Stimulated activated CD8-positive, alpha-beta memory T cell treated with anti-CD3 and anti-CD28 coated beads, Interleukin-7, amount 100 ng/mL, for 48 hours (primary cell): ENCODE measurements around the gene TMEM86B.

ENCODE experiments used
- DNase-seq, 2 donors: peaks; one replicate each; pipeline ENCODE4 v3.0.0-alpha.2; 2020; ENCODE audit warnings: low read depth in 1 of 2; ENCODE audit errors: extremely low read depth in 1 of 2

Gene TMEM86B, protein sequence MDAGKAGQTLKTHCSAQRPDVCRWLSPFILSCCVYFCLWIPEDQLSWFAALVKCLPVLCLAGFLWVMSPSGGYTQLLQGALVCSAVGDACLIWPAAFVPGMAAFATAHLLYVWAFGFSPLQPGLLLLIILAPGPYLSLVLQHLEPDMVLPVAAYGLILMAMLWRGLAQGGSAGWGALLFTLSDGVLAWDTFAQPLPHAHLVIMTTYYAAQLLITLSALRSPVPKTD

DNA sequence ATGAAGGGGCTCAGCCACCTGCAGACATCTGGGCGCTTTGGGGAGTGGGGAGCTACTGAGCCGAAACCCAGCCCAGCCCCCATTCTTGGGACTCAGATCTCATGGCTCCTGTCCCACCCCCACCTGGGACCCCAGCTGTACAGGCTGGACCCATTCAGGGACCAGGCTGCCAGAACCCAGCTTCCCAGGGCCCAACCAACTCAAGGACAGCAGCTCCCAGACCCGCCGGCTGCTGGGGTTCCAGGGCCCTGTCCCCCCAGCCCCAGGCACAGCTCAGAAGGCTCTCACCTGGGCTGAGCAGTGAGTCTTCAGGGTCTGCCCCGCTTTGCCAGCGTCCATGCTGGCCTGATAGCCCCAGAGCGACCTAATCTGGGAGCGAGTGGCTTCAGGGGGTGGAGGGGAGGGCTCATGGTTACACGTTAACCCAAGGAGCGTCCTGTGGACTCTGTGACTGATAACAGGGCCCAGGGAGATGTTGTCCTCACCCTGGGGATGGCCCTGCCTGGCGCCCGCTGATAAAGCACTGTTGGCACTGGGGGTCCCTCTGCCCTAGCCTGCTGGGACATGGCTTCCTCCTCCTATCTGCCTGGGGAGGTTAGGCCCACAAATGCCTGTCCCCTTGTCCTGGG, at the start of gene TMEM86B:
TMEM86B (minus strand) TSS at position 361 of the 629 bp plus-strand sequence; CDS start at position 339, 22 bp downstream.
- DNase-seq = no peak

DNA sequence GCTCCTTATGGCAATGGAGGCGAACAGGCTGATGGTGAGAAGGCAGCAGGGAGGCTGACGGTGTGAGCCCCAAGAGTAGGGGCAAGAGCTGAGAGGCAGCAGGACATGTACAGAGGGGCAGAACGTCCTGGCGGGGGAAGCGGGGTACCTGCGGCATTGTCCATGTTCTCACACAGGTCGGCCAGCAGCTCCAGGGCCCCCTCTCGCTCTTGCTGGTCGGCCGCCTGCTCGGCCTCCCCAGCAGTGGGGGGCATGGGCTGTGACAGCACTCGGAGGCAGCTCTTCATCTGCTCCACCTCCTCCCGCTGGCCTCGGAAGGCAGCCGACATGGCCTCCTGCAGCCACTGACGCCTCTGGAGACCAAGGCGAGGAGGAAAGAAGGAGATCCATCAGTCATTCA, 48.9 kb upstream of the TMEM86B start:
- DNase-seq = no peak

DNA sequence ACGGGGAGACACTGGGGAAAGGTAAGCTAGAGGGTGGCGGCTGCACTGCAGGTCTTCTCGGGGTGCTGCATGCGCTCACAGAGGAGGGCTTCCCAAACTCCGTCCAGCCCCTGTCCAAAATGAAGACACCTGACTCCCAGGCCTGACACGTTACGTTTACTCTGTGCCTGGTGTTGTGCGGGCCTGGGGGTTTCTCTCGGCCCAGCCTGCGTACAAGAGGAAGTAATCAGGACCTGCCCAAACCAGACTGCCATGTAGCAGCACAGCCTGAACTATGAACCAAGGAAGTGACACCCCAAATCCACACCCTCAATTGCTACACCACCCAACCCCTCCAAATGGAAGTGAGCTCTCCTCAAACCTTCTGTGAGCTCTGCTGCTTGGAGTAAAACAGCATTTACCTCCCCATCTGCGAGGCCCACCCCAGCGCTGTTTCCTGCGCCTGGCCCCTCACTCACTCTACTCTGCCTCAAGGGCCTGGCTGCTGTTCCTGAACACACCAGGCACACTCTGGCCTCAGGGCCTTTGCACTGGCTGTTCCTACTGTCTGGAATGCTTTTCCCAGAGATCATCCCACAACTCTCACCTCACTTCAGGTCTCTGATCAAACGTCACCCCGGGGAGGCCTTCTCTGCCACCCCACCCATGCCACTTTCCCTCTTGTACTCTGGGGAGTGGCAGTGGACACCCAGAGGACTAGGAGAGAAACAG, 48.3 kb upstream of the TMEM86B start:
- DNase-seq = no peak

DNA sequence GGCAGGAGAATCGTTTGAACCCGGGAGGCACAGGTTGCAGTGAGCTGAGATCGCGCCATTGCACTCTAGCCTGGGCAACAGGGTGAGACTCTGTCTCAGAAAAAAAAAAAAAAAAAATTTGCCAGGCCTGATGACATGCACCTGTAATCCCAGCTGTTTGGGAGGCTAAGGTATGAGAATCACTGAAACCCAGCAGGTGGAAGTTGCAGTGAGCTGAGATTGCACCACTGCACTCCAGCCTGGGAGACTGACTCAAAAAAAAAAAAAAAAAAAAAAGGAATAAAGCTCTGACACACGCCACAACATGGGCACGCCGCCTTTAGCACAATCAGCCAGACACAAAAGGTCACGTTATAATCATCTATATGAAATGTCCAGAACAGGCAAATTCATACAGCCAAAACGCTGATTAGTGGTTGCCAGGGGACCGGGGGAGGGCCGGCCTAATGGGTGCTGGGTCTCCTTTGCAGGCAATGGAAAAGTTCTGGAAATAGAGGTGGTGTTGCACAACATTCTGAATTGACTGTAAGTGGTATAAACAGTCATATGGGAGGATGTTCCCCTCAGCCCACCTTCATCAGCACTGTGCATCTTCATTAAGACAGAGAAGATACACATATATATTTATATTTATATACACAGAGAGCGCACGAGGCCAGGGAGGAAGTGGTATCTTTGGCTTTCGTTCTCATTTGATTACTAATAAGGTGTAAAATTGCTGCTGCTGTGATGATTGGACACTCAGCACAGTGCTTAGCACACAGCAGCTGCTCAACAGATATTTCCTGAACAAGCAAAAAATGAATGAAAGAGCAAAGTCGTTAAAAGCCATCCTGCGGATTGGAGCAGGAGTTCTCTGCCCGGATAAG, 47.5 kb upstream of the TMEM86B start:
- DNase-seq = no peak

DNA sequence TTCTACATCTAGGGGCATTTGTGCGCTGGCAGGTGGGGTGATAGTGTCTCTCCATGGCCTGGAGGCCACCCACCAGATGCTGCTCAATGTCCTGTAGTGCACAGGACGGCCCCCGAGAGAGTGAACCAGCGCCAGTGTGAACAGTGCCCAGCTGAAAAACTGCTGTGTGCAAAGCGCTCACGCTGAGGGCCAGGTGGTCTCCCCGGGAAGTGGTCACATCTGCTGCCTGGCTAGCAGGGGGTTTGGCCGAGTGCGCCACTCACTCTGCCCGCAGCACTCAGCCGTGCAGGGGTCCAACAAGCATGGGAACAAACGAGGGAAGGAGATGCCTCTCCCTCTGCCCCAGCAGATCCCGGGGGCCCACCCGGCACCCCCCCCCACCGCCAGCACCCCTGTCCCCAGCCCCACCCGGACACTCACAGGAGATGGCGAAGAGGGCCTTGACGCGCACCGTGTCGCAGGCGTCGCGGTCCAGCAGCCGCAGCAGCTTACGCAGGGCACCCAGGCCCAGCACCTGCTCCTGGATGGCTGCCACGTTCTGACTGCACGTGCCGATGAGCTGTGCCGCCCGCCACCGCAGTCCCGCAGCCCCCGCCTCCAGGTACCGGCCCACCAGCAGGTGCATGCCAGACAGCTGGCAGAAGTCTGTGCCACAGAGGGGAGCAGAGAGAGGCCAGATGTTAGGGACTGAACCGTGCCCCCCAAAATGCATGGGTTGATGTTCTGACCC, 45.6 kb upstream of the TMEM86B start:
- no peak for DNase-seq

DNA sequence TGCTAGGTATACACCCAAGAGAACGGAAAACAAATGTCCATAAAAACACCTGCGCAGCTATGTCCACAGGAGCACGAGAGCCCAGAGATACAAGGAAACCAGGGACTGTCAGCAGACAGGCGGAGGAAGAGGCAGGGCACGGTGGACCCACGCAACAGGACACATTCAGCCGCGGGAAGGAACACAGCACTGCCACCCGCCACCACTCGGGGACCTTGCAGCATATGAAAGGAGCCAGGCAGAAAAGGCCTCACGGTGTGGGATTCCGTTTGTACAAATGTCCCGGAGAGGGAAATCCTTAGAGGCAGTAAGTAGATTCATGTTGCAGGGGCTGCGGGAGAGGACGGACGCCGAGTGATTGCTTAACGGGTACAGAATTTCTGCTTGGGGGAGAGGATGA, 43.6 kb upstream of the TMEM86B start:
- DNase-seq = no peak

DNA sequence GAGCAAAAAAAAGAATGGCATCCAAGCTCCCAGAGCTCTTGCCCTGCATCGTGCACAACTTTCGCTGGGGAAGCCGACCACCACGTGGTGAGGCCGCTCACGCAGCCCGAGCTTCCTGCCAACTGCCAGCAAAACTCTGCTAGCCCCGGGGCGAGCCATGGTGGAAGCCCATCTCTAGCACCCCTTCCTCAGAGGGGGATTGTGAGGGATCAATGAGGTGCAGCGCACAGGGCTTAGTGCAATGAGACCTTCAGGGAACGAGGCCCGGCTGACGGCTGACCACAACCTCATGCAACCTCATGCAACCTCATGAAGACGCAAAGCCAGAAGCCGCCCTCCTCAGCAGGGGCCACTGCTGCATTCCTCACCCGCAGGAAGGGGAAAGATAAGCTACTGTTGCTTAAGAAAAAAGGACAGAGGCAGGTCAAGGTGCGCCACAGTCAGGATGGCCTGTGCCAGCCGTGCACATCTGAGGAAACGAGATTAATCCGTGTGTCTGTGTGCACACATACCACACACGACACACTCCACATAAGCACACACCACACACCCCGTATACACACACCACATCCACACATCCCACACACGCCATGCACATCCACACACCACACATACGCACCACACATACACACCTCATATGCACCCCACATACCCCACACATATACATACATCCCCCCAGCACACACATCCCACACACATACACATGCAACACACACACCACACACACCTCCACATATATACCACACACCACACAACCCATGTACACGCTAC, 41.8 kb upstream of the TMEM86B start:
- DNase-seq = no peak

DNA sequence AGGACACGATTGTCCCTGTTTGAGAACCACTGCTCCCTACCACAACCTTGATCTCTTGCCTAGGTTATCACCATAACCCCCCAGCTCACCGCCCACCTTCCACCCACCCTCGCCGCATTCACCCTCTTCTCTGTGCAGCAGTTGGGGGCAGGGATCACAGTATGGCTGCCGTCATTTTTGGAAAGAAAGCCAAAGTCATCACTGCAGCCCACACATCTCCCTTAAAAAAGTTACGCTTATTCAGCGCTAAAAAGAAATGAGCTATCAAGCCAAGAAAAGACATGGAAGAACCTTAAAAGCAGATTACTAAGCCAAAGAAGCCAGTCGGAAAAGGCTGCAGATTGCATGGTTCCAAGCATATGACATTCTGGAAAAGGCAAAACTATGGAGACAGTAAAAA, 40.7 kb upstream of the TMEM86B start:
- no peak for DNase-seq

DNA sequence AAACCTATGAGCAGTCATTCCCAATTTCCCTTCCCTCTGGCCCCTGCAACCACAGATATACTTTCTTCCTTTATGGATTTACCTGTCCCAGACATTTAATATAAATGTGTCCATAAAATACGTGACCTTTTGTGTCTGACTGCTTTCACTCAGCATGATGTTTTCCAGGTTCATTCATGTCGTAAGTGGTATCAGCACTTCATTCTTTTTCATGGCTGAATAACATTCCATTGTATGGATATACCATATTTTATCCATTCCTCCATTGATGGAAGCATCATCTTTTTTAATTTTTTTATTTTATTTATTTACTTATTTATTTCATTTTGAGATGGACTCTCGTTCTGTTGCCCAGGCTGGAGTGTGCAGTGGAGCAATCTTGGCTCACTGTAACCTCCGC, 38.3 kb upstream of the TMEM86B start:
- no peak for DNase-seq

DNA sequence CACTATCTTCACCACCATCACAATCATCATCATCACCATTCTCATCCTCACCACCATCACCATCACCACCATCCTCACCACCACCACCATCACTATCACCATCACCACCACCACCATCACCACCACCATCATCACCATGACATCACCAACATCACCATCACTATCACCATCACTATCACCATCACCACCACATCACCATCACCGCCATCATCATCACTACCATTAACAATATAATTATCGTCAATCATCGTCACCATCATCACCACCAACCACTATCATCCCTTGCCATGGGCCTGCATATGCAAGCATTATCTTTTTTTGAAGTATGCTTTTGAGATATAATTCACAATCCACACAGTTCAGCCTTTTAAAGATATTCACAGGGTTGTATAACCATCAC, 37.8 kb upstream of the TMEM86B start:
- no peak for DNase-seq

DNA sequence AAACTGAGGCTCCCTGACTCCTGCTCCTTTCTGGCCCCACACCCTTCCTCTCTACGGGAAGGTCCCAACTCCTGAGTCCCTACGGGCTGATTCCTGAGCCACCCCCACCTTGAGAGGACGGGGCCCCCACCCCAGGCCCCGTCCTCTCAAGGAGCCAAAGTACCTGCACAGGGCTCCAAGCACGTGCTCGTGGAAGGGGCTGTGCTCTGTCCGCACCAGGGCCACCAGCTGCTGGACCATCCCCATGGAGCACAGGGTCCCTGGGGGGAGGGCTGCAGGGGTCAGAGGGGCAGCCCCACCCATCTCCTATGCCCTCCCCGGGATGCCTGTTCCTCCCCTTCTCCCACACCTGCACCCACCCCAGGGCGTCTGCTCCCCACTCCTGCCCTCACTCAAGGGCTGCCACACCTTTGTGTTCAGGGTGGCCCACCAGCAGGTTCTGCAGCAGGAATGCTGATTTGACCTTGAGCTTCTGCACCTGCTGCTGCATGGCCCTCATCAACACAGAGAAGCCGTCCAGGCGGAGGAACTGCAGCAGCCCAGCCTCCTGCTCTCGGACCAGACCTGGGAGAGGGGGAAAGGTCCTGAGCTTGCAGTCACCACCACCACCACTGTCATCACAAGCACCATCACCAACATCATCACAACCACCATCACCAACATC, 37.3 kb upstream of the TMEM86B start:
- no peak for DNase-seq

DNA sequence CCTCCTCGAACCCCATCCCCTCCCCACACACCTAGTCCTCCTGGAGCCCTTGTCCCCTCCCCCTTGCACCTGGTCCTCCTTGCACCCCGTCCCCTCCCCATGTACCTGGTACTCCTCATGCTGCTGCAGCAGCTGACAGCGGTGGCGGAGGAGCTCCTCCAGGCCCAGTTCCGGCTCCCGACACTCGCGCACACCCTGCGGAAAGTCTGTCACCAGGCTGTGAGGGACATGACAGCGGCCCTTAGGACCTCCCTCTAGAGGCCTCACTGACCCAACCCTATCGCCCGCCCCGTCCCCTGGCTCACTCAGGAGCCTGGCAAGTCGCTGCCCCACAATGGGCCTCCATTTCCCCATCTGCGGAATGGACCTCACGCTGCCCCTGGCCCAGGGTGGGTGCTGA, 36.6 kb upstream of the TMEM86B start:
- no peak for DNase-seq

DNA sequence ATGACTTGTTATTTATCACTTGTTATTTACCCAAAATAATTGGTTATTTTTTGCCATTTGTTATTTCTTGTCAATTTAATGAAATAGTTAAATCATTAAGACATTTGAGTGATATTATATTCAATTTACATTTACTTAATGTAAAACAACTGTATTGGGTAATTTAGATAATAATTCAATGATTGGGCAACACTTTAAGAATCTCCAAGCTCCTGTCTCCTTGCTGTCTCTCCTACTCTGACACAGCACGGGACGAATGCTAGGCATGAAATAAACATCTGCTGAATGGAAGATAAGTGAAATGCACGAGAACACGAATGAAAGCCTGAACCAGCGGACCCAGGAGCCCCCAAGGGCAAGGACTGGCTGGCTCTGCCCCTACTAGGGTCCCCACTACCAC, 36.0 kb upstream of the TMEM86B start:
- no peak for DNase-seq

DNA sequence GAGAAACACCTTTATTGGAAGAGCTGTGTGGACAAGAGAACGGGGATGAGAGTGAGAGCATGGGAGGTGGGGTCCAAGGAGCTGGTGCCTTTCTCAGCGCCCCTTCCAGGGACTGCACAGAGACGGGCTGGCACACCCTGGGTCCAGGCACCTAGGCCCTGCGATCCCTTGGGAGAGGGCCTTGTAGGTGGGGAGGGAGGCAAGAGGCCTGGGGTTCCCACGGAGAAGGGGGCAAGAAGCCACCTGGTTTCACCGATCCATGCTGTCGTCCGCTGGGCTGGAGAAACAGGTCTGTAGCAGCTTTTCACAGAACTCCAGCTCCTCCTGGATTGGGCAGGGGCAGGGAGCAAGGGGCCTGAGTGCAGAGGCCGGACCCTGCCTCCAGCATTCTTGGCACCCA, 33.8 kb upstream of the TMEM86B start:
- DNase-seq = no peak

DNA sequence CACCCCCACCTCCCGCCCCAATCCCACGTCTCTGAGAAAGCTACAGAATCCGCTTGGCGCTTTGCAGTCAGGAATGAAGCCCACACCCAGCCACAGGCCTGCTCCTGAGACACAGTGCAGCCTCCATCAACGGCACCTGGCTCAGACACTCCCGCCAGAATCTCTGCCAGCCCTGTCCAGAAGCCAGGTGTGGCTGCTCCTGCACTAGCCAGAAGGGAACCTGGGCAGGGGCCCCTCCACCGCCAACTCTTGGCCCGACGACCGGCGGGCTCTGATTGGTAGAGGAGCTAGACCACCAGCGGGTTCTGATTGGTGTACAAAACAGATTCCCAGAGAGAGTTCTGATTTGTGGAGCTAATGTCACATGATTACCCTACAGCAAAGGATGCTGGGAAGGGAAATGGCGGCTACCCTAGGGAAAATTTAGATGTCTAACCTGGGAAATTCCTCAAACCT, 33.1 kb upstream of the TMEM86B start:
- DNase-seq = no peak

DNA sequence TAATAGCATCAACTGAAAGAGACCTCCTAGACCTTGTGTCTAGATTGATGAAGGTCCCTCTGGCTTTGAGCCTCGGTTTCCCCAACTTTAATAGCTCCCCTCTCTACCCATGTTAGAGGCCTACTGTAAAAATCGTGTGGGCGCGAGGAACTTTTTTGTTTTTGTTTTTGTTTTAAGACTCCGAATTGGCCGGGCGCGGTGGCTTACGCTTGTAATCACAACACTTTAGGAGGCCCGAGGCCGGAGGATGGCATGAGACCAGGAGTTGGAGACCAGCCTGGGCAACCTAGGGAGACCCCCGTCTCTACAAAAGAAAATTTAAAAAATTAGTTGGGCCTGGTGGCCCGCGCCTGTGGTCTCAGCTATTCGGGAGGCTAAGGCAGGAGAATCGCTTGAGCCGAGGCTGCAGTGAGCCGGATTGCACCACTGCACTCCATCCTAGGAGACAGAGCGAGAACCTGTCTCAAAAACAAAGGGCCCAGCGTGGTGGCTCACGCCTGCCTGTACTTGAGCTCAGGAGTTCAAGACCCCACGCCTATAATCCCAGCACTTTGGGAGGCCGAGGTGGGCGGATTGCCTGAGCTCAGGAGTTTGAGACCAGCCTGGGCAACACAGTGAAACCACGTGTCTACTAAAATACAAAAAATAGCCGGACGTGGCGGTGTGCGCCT, 31.1 kb upstream of the TMEM86B start:
- DNase-seq = no peak

DNA sequence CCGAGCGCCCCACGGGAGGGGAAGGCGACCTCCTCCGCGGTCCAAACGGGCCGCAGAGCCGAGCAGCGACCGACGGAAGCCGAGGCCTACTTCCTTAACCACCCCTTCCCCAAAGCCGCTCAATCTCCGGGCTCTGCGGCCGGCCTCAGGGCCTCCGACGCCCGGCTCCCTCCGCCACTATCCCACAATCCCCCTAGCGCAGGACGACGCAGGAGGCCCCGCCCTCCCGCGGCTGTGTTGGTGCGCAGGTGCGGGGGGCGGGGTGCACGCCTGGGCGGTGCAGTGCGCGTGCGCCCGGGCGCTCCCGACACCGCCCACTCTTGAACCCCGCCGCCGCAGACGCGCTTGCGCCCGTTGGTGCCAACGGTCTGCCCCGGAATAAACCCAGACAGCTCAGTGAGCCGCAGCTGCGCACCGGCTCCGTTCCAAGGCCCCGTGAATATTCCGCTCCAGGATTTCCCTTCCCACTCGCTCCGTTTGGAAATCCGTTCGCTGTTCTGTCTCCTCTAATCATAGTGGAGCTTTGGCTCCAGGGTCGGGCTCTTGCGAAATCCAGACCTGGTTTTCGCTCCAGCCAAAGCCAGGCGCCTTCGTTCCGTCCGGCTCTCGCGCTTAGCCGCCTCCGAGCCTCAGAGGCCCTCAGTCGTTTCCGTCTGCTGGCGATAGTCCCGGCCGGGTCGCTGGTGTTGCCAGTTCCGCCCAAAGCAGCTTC, 30.4 kb upstream of the TMEM86B start, which contains the start of gene PPP6R1:
PPP6R1 (minus strand) TSS at position 190 of the 712 bp plus-strand sequence. CDS start 11,914 bp downstream, outside the sequence.
- DNase-seq = peak; percentile 88 to 94

DNA sequence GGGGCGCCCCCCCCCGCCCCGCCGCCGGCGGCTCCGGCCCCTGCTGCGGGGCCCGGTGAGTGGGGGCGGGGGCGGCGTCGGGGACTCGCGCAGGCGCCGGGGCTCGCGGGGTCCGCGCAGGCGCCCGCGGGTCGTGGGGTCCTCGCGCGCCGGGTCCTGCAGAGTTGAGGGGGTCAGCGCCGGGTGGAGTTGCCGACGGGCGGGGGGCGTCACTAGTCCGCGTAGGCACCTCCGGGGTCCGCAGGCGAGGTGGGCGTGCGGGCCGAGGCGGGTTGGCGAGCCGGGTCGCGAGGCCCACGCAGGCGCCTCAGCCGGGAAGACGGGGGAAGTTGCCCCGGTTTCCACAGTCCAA, 29.9 kb upstream of the TMEM86B start:
- DNase-seq = no peak
